Body of pancreas (tissue), 4 donors: ENCODE results near the gene SPEM2.

Source experiments
- POLR2A ChIP-seq, 3 donors: fragments of 450-650 bp; IDR thresholded peaks; one replicate each; pipeline ENCODE4 v1.6.1; 2016; ENCODE audit warnings: antibody characterized with exemption in 3 of 3, mild to moderate bottlenecking in 2 of 3
- TF ChIP-seq, protein P1 (sequence below), 7 experiments: fragments of 450-650 bp in 4 of 7; fragments of 200-600 bp in 3 of 7; sonication (generic) in 3 of 7; IDR thresholded peaks; one replicate each; pipeline ENCODE4 v1.5.1; 2016 to 2019; ENCODE audit warnings: antibody characterized with exemption in 7 of 7

DNA sequence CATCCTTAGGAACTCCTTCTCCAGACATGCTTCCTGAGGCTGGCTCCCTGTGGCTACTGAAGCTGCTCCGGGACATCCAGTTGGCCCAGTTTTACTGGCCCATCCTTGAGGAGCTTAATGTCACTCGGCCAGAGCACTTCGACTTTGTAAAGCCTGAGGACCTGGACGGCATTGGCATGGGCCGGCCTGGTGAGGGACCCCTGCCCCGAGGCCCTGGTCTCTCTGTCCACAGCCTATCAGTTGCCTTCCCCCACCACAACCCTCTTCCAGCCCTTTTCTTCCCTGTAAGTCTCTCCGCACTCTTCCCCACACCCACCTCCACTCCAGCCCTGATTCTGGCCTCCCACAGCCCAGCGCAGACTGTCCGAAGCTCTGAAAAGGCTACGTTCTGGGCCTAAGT is 42.5 kb upstream of the SPEM2 start:
- TF ChIP-seq POLR2A (IDR thresholded peaks at IDR 0.05) = no peak
- TF ChIP-seq, protein P1, sequence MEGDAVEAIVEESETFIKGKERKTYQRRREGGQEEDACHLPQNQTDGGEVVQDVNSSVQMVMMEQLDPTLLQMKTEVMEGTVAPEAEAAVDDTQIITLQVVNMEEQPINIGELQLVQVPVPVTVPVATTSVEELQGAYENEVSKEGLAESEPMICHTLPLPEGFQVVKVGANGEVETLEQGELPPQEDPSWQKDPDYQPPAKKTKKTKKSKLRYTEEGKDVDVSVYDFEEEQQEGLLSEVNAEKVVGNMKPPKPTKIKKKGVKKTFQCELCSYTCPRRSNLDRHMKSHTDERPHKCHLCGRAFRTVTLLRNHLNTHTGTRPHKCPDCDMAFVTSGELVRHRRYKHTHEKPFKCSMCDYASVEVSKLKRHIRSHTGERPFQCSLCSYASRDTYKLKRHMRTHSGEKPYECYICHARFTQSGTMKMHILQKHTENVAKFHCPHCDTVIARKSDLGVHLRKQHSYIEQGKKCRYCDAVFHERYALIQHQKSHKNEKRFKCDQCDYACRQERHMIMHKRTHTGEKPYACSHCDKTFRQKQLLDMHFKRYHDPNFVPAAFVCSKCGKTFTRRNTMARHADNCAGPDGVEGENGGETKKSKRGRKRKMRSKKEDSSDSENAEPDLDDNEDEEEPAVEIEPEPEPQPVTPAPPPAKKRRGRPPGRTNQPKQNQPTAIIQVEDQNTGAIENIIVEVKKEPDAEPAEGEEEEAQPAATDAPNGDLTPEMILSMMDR (IDR thresholded peaks at IDR 0.05) = no peak
